WTC11 (cell line): Measurements from ENCODE around the gene TTI1. TPM values are rescaled to one million over a fixed set of nuclear protein-coding genes. Genes with fewer than 3 reads are reported as not detected.

Source experiments
- ATAC-seq: fragments of 200-7000 bp; cut with Tn5 transposase; 2 replicates; pipeline ENCODE4 v1.10.0; 2021; ENCODE audit warnings: mild to moderate bottlenecking, moderate library complexity
- CTCF ChIA-PET: fragments of 300-600 bp; sonication (Branson Sonifier 250); formaldehyde crosslinking; loops from one replicate; lab custom pipeline; 2021; ENCODE audit warnings: antibody characterized with exemption; lab: Charles Lee
- POLR2A ChIA-PET: fragments of 350-600 bp; sonication (Branson Sonifier 250); formaldehyde crosslinking; loops from one replicate; lab custom pipeline; 2021; ENCODE audit warnings: antibody characterized with exemption; lab: Charles Lee
- DNase-seq: peaks from one replicate; pipeline ENCODE4 v3.0.0; 2021; ENCODE audit warnings: low spot score
- H3K27ac Mint-ChIP-seq: 2 replicates; pipeline ENCODE4 v1.8.0; 2021; ENCODE audit warnings: mixed read lengths
- H3K27me3 Mint-ChIP-seq: 2 replicates; pipeline ENCODE4 v1.8.0; 2021; ENCODE audit warnings: low read depth, mild to moderate bottlenecking, moderate library complexity, mixed read lengths
- H3K36me3 Mint-ChIP-seq: 2 replicates; pipeline ENCODE4 v1.8.0; 2021; ENCODE audit warnings: mixed read lengths
- H3K4me1 Mint-ChIP-seq: 2 replicates; pipeline ENCODE4 v1.8.0; 2022; ENCODE audit warnings: mixed read lengths
- H3K4me3 Mint-ChIP-seq: 2 replicates; pipeline ENCODE4 v1.8.0; 2021; ENCODE audit warnings: mild to moderate bottlenecking, moderate library complexity, mixed read lengths
- H3K9me3 Mint-ChIP-seq: 2 replicates; pipeline ENCODE4 v1.8.0; 2021; ENCODE audit warnings: mixed read lengths
- ATF1 ChIP-seq: sonication (generic); formaldehyde crosslinking; IDR thresholded peaks from 2 replicates; pipeline ENCODE4 v1.8.1; 2023; ENCODE audit warnings: mild to moderate bottlenecking, moderate library complexity, missing genetic modification reagents
- ATF6 ChIP-seq: sonication (generic); formaldehyde crosslinking; IDR thresholded peaks from 2 replicates; pipeline ENCODE4 v1.8.1; 2023; ENCODE audit warnings: mild to moderate bottlenecking, missing genetic modification reagents
- E2F1 ChIP-seq: sonication (generic); formaldehyde crosslinking; IDR thresholded peaks from 2 replicates; pipeline ENCODE4 v1.8.0; 2022; ENCODE audit warnings: mild to moderate bottlenecking, missing genetic modification reagents
- E2F4 ChIP-seq: sonication (generic); formaldehyde crosslinking; IDR thresholded peaks from 2 replicates; pipeline ENCODE4 v1.8.1; 2022; ENCODE audit warnings: low read depth, mild to moderate bottlenecking, moderate library complexity, missing genetic modification reagents, borderline replicate concordance
- GABPB1 ChIP-seq: sonication (generic); formaldehyde crosslinking; IDR thresholded peaks from 2 replicates; pipeline ENCODE4 v1.8.1; 2023; ENCODE audit warnings: mild to moderate bottlenecking, missing genetic modification reagents
- HMGXB4 ChIP-seq: sonication (generic); formaldehyde crosslinking; IDR thresholded peaks from 2 replicates; pipeline ENCODE4 v1.8.1; 2023; ENCODE audit warnings: mild to moderate bottlenecking, moderate library complexity, missing genetic modification reagents
- JUN ChIP-seq: sonication (generic); formaldehyde crosslinking; IDR thresholded peaks from 2 replicates; pipeline ENCODE4 v1.8.0; 2023; ENCODE audit warnings: mild to moderate bottlenecking, missing genetic modification reagents
- MXD4 ChIP-seq: fragments of 250-450 bp; sonication (Bioruptor Pico); IDR thresholded peaks from 2 replicates; pipeline ENCODE4 v1.8.0; 2021; ENCODE audit warnings: mild to moderate bottlenecking, moderate library complexity, borderline replicate concordance
- MYBL2 ChIP-seq: sonication (generic); formaldehyde crosslinking; IDR thresholded peaks from 2 replicates; pipeline ENCODE4 v1.8.1; 2023; ENCODE audit warnings: mild to moderate bottlenecking, moderate library complexity, missing genetic modification reagents
- OVOL2 ChIP-seq: fragments of 250-450 bp; sonication (Bioruptor Pico); IDR thresholded peaks from 2 replicates; pipeline ENCODE4 v1.9.0; 2021; ENCODE audit warnings: mild to moderate bottlenecking, borderline replicate concordance
- PRRX2 ChIP-seq: fragments of 250-450 bp; sonication (Bioruptor Pico); IDR thresholded peaks from 2 replicates; pipeline ENCODE4 v1.8.0; 2021; ENCODE audit warnings: mild to moderate bottlenecking
- SMAD3 ChIP-seq: sonication (generic); formaldehyde crosslinking; IDR thresholded peaks from 2 replicates; pipeline ENCODE4 v1.8.0; 2022; ENCODE audit warnings: missing genetic modification reagents, mild to moderate bottlenecking, borderline replicate concordance
- SMAD4 ChIP-seq: sonication (generic); formaldehyde crosslinking; IDR thresholded peaks from 2 replicates; pipeline ENCODE4 v1.8.0; 2022; ENCODE audit warnings: mild to moderate bottlenecking, missing genetic modification reagents
- SOX15 ChIP-seq: fragments of 250-450 bp; sonication (Bioruptor Pico); IDR thresholded peaks from 2 replicates; pipeline ENCODE4 v1.9.0; 2021; ENCODE audit warnings: mild to moderate bottlenecking
- STAT6 ChIP-seq: sonication (generic); formaldehyde crosslinking; conservative IDR thresholded peaks from 2 replicates; pipeline ENCODE4 v1.8.1; 2023; ENCODE audit warnings: mild to moderate bottlenecking, low read depth, missing genetic modification reagents, moderate library complexity
- USF1 ChIP-seq: sonication (generic); formaldehyde crosslinking; IDR thresholded peaks from 2 replicates; pipeline ENCODE4 v1.8.0; 2022; ENCODE audit warnings: mild to moderate bottlenecking, missing genetic modification reagents
- ZBTB43 ChIP-seq: sonication (generic); formaldehyde crosslinking; IDR thresholded peaks from 2 replicates; pipeline ENCODE4 v1.8.1; 2023; ENCODE audit warnings: mild to moderate bottlenecking, missing genetic modification reagents
- ZNF138 ChIP-seq: sonication (generic); formaldehyde crosslinking; conservative IDR thresholded peaks from 2 replicates; pipeline ENCODE4 v1.8.1; 2022; ENCODE audit warnings: mild to moderate bottlenecking, moderate library complexity, missing genetic modification reagents
- ZNF232 ChIP-seq: sonication (generic); formaldehyde crosslinking; IDR thresholded peaks from 2 replicates; pipeline ENCODE4 v1.8.0; 2022; ENCODE audit warnings: mild to moderate bottlenecking, missing genetic modification reagents
- ZNF317 ChIP-seq: sonication (generic); formaldehyde crosslinking; IDR thresholded peaks from 2 replicates; pipeline ENCODE4 v1.8.1; 2023; ENCODE audit warnings: low read depth, mild to moderate bottlenecking, moderate library complexity, missing genetic modification reagents, borderline replicate concordance
- ZSCAN18 ChIP-seq: fragments of 250-450 bp; sonication (Bioruptor Pico); IDR thresholded peaks from 2 replicates; pipeline ENCODE4 v2.1.2; 2022; ENCODE audit warnings: mild to moderate bottlenecking, moderate library complexity
- total RNA-seq: library from RNA; stranded (reverse); gene quantifications from 3 replicates; pipeline ENCODE4 v1.2.3, GENCODE V29; 2021

The TTI1 gene
- total RNA-seq, 1 experiment from 2014 or later = 43.5 TPM

- POLR2A ChIA-PET = no interaction called here
- Mint-ChIP-seq H3K4me3 (no peak overlapping the region), H3K36me3 (peaks cover 69% of the 10 kb centered on the region), H3K27me3 (no peaks in the 10 kb centered on the region)
- DNase-seq = no peak
- TF ChIP-seq SMAD3 (CRISPR knock-in tag) = no peak
- TF ChIP-seq SOX15 = no peak
- no peak for TF ChIP-seq E2F4
- TF ChIP-seq ZBTB43 (CRISPR knock-in tag) = no peak
- TF ChIP-seq ZSCAN18 (CRISPR knock-in tag) = no peak
- TF ChIP-seq ZNF138 (CRISPR knock-in tag) = no peak
- TF ChIP-seq MXD4 (CRISPR knock-in tag) = no peak
- TF ChIP-seq USF1 (CRISPR knock-in tag) = no peak
- TF ChIP-seq ZNF232 = no peak
- TF ChIP-seq JUN = no peak
- no peak for TF ChIP-seq E2F1 (CRISPR knock-in tag)
- TF ChIP-seq, all 79 proteins: peak for 0
- CTCF ChIA-PET = interaction anchor here (0.6 kb wide), 1 partner anchor 53 kb away, joined by 3 read pairs; no protein-coding TSS in a partner anchor
- H3K4me1 Mint-ChIP-seq = no peaks in the 10 kb centered on the region
- no peak for ATAC-seq
- no peak overlapping the region for H3K27ac Mint-ChIP-seq
- no peaks in the 10 kb centered on the region for H3K9me3 Mint-ChIP-seq
These were observed 33.0 kb downstream of the TTI1 start for GRCh38 chr20:38000293-38000692.

- Mint-ChIP-seq H3K4me3 (no peak overlapping the region), H3K9me3 (no peaks in the 10 kb centered on the region), H3K27ac (no peak overlapping the region), H3K27me3 (no peaks in the 10 kb centered on the region), H3K36me3 (peaks cover 71% of the 10 kb centered on the region), H3K4me1 (no peaks in the 10 kb centered on the region)
- ChIA-PET CTCF (interaction anchor here (0.6 to 1.0 kb wide), 3 partner anchors 53 to 436 kb away, joined by 3 read pairs; no protein-coding TSS in a partner anchor), POLR2A (no interaction called here)
- DNase-seq = no peak
- no peak for ATAC-seq
- TF ChIP-seq MYBL2 (CRISPR knock-in tag) (no peak), GABPB1 (CRISPR knock-in tag) (no peak), SMAD4 (CRISPR knock-in tag) (no peak), ZNF317 (CRISPR knock-in tag) (no peak), ATF6 (CRISPR knock-in tag) (no peak), OVOL2 (CRISPR knock-in tag) (no peak), HMGXB4 (CRISPR knock-in tag) (no peak), STAT6 (no peak), ATF1 (CRISPR knock-in tag) (no peak), USF1 (CRISPR knock-in tag) (no peak), PRRX2 (no peak), ZNF138 (CRISPR knock-in tag) (no peak)
These were observed 33.6 kb downstream of the TTI1 start for GRCh38 chr20:37999526-38000263.
